Type B pancreatic cell (in vitro differentiated cells): ENCODE measurements around the gene SNCB. TPM values are rescaled to one million over a fixed set of nuclear protein-coding genes. Genes with fewer than 3 reads are reported as not detected.

Source experiments
- DNase-seq: peaks from one replicate; pipeline ENCODE4 v3.0.0; 2021; ENCODE audit warnings: mixed read lengths; ENCODE audit not compliant: unreplicated experiment; ENCODE audit errors: extremely low spot score
- H3K27ac Mint-ChIP-seq: 2 replicates; pipeline ENCODE4 v1.8.0; 2021; ENCODE audit warnings: mild to moderate bottlenecking, mixed read lengths
- H3K27me3 Mint-ChIP-seq: 2 replicates; pipeline ENCODE4 v1.8.0; 2021; ENCODE audit warnings: mixed read lengths
- H3K36me3 Mint-ChIP-seq: 2 replicates; pipeline ENCODE4 v1.8.0; 2021; ENCODE audit warnings: mixed read lengths
- H3K4me1 Mint-ChIP-seq: one replicate; pipeline ENCODE4 v1.8.0; 2021; ENCODE audit warnings: mixed read lengths; ENCODE audit not compliant: unreplicated experiment
- H3K4me3 Mint-ChIP-seq: 2 replicates; pipeline ENCODE4 v1.8.0; 2021; ENCODE audit warnings: mild to moderate bottlenecking, mixed read lengths
- H3K9me3 Mint-ChIP-seq: 2 replicates; pipeline ENCODE4 v1.8.0; 2021; ENCODE audit warnings: mixed read lengths
- total RNA-seq: library from RNA; stranded (reverse); gene quantifications from 2 replicates; pipeline ENCODE4 v1.2.1, GENCODE V29; 2021; ENCODE audit warnings: low replicate concordance
- TF ChIP-seq, protein P1 (sequence below): fragments of 200-600 bp; sonication (generic); conservative IDR thresholded peaks from 2 replicates; pipeline ENCODE4 v1.5.0; 2021; ENCODE audit warnings: antibody characterized with exemption, mild to moderate bottlenecking

SNCB gene
- total RNA-seq, 1 donor from 2014 or later, result 0.97 TPM

DNA sequence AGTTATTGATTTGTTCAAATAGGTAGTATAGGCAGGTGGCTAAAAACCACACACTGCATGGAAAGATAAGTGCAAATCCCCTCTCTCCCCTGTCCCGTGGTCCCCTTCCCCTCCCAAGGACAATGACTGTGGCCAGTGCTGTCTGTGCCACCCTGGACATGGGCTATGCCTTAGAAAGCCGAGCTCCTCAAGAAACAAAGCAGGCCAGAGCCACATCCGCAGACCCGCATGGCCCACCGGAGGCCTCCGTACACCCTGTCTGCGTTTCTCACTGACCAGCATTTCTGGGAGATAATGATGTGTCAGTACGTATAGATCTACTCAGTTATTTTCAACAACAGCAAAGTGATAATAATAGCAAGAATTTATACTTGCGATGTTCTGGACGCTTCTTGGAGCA is 33.2 kb upstream of the SNCB start:
- H3K27ac Mint-ChIP-seq, result no peak overlapping the region
- H3K4me3 Mint-ChIP-seq, result no peak overlapping the region
- no peak for DNase-seq

DNA sequence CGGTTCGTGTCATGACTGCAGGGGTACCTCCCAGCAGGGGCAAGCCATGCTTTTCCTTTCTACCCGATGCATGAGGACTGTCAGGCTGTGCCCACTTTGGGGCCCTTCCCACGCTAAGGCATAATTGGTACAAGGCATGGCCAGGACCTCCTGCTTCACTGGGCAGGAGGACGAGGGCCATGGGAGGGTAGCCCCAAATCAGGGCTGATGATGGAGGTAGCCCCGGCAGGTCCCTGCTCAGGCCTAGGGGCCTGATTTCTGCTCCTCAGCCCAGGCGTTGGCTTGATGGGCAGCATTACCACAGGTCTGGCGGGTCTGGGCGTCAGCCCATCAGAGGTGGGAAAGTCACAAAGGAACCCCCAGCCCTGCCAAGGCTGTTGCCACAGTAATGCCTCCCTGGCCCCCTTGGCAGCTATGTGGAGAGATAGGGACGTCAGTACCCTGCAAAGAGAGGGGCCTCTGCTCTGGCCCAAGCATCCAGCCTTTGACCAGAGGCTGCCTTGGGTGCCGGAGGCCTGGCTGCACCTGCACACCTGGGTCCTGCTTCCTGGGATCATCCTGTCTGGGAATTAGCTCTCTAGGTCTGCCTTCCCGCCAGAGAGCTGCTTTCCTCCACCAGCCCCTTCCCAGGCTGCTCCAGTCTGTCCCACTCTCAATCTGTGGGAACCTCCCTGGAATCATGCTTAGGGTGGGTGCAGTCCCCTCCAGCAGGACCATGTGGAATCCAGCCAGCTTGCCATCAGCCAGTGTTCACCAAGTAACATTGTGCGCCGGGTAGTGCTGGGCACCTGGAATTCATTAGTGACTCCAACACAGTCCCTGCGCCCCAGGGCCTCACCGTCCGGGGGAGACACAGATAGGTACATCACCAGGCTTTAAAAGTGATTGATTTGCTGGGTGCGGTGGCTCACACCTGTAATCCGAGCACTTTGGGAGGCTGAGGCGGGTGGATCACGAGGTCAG is 32.3 kb upstream of the SNCB start:
- H3K4me3 Mint-ChIP-seq, result no peak overlapping the region
- H3K9me3 Mint-ChIP-seq, result no peaks in the 10 kb centered on the region
- DNase-seq, result no peak
- TF ChIP-seq, protein P1, sequence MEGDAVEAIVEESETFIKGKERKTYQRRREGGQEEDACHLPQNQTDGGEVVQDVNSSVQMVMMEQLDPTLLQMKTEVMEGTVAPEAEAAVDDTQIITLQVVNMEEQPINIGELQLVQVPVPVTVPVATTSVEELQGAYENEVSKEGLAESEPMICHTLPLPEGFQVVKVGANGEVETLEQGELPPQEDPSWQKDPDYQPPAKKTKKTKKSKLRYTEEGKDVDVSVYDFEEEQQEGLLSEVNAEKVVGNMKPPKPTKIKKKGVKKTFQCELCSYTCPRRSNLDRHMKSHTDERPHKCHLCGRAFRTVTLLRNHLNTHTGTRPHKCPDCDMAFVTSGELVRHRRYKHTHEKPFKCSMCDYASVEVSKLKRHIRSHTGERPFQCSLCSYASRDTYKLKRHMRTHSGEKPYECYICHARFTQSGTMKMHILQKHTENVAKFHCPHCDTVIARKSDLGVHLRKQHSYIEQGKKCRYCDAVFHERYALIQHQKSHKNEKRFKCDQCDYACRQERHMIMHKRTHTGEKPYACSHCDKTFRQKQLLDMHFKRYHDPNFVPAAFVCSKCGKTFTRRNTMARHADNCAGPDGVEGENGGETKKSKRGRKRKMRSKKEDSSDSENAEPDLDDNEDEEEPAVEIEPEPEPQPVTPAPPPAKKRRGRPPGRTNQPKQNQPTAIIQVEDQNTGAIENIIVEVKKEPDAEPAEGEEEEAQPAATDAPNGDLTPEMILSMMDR, result no peak
- H3K27me3 Mint-ChIP-seq, result peaks cover 19% of the 10 kb centered on the region
- no peaks in the 10 kb centered on the region for H3K36me3 Mint-ChIP-seq
- H3K27ac Mint-ChIP-seq, result no peak overlapping the region
- H3K4me1 Mint-ChIP-seq, result peaks cover 15% of the 10 kb centered on the region

More for the DNA sequence above, 33.2 kb upstream of the SNCB start:
- Mint-ChIP-seq H3K9me3 (no peaks in the 10 kb centered on the region), H3K36me3 (no peaks in the 10 kb centered on the region), H3K27me3 (peaks cover 20% of the 10 kb centered on the region), H3K4me1 (peaks cover 10% of the 10 kb centered on the region)
- TF ChIP-seq, protein P1, result no peak

- Mint-ChIP-seq H3K4me1 (peaks cover 15% of the 10 kb centered on the region), H3K27ac (no peak overlapping the region), H3K27me3 (peaks cover 19% of the 10 kb centered on the region), H3K4me3 (no peak overlapping the region), H3K36me3 (no peaks in the 10 kb centered on the region), H3K9me3 (no peaks in the 10 kb centered on the region)
- no peak for DNase-seq
- TF ChIP-seq, protein P1, result no peak
These were observed 31.3 kb upstream of the SNCB start for GRCh38 chr5:176661676-176662075.

DNA sequence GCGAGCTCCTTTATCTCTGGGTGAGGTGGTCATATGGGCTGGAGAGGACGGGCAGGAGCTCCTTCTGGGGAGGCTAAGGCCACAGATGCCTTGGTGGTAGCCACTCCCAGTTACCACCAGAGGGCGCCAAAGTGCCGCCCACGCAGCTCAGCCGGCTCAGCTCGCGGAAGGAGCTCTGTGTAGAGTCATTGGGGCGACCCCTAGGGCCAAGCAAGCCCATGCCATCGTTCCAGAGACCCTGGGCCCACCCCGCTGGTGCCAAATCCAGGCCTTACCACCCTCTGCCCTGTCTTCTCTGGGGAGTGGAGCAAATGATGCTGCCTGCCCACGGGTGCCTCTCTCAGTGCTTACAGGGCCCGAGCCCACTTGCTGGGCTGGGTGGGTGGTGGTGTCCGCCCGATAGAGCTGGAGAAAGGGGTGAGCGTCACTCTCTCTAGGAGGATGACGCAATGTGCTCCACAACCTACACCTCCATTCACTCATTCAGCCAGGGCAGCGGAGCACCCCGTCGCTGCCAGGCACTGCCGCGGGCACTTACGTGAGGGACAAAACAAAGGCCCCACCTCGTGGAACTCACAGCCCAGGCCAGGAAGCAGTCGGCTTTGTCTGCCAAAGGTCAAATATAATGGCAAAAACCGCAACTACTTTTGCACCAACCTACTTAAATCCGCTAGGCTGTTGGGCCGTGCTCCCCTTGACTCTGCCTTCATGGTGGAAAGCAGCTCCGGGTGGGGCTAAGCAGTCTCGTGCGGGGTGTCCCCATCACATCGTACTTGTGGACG is 30.7 kb upstream of the SNCB start:
- TF ChIP-seq, protein P1, result peak; percentile 98
- H3K4me1 Mint-ChIP-seq, result peaks cover 15% of the 10 kb centered on the region
- no peak overlapping the region for H3K27ac Mint-ChIP-seq
- DNase-seq, result peak; percentile 87
- peaks cover 19% of the 10 kb centered on the region for H3K27me3 Mint-ChIP-seq
- H3K9me3 Mint-ChIP-seq, result no peaks in the 10 kb centered on the region
- H3K36me3 Mint-ChIP-seq, result no peaks in the 10 kb centered on the region
- no peak overlapping the region for H3K4me3 Mint-ChIP-seq

DNA sequence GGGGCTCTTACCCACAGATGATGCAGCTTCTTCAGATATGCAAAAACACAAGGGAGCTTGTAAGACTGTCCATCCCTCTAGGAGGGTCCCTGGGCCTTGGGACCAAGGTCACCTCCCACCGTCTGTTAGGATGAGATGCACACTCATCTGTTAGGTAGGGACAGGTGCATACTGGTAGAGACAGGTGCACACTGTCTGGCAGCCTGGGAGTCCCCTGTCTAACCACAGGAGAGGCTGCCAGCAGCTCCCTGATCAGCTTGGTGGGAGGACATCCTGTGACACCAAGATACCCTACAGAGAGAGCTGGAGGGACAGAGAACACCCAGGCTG is 30.2 kb upstream of the SNCB start:
- no peaks in the 10 kb centered on the region for H3K9me3 Mint-ChIP-seq
- H3K4me1 Mint-ChIP-seq, result peaks cover 15% of the 10 kb centered on the region
- H3K36me3 Mint-ChIP-seq, result no peaks in the 10 kb centered on the region
- no peak overlapping the region for H3K4me3 Mint-ChIP-seq
- DNase-seq, result no peak
- no peak overlapping the region for H3K27ac Mint-ChIP-seq
- H3K27me3 Mint-ChIP-seq, result peaks cover 17% of the 10 kb centered on the region
- TF ChIP-seq, protein P1, result no peak
